Body of pancreas (tissue), 4 donors: ENCODE results near the gene FAM156A. TPM values are rescaled to one million over a fixed set of nuclear protein-coding genes. Genes with fewer than 3 reads are reported as not detected.
A peak's percentile ranks its signal among the peaks of the same experiment; 100 is the strongest.
"Not testable (repeated sequence)": the region's sequence is repeated elsewhere in the genome, so short reads cannot be mapped to it uniquely, and the experiment has no call there.

Experiments used
- ATAC-seq: fragments of 150-250 bp; one replicate; pipeline ENCODE4 v1.9.1; 2016
- DNase-seq, 4 donors: peaks; one replicate each; pipeline ENCODE4 v3.0.0-alpha.2; 2019
- H3K27ac ChIP-seq, 4 donors: fragments of 200-600 bp; sonication (generic); 1 replicate in 3 of 4; 2 replicates in 1 of 4; pipeline versions ENCODE4 v1.5.1 to v1.6.1; 2016 to 2019; ENCODE audit warnings: mild to moderate bottlenecking in 1 of 4, mixed read lengths in 1 of 4, moderate library complexity in 1 of 4
- H3K27me3 ChIP-seq, 2 donors: fragments of 200-600 bp; sonication (generic); one replicate each; pipeline ENCODE4 v1.6.0; 2016; ENCODE audit warnings: mild to moderate bottlenecking in 1 of 2
- H3K36me3 ChIP-seq, 2 donors: fragments of 200-600 bp; sonication (generic); replicated peaks in 1 of 2; 2 replicates each; pipeline ENCODE4 v1.5.1; 2016; ENCODE audit warnings: low read depth in 2 of 2; ENCODE audit not compliant: insufficient read depth in 1 of 2
- H3K4me1 ChIP-seq: fragments of 200-600 bp; sonication (generic); one replicate; pipeline ENCODE4 v1.6.0; 2016
- H3K4me3 ChIP-seq, 2 donors: fragments of 200-600 bp; sonication (generic); 1 replicate in 1 of 2; 2 replicates in 1 of 2; pipeline ENCODE4 v1.5.1; 2016 to 2019
- H3K9me3 ChIP-seq, 3 donors: fragments of 200-600 bp; sonication (generic); 1 replicate in 2 of 3; 2 replicates in 1 of 3; pipeline ENCODE4 v1.5.1; 2016
- POLR2A ChIP-seq, 3 donors: fragments of 450-650 bp; IDR thresholded peaks; one replicate each; pipeline ENCODE4 v1.6.1; 2016; ENCODE audit warnings: antibody characterized with exemption in 3 of 3, mild to moderate bottlenecking in 2 of 3
- whole genome bisulfite sequencing, 2 donors: methylation state at CpG; one replicate each; pipeline ENCODE4 v1.1.5; 2017; 5-methylcytosine and 5-hydroxymethylcytosine counted together
- intact Hi-C: fragments of 100-400 bp; cut with DNase I; formaldehyde crosslinking; loops from one replicate; pipeline ENCODE4 v1.15.1; 2023
- total RNA-seq, 2 donors: library from RNA; depleted of rRNA; stranded (reverse); fragments of >200 nt; gene quantifications; one replicate each; pipeline ENCODE4 v1.1.0, GENCODE V29; 2016
- TF ChIP-seq, protein P1 (sequence below), 7 experiments: fragments of 450-650 bp in 4 of 7; fragments of 200-600 bp in 3 of 7; sonication (generic) in 3 of 7; IDR thresholded peaks; one replicate each; pipeline ENCODE4 v1.5.1; 2016 to 2019; ENCODE audit warnings: antibody characterized with exemption in 7 of 7

FAM156A gene
- total RNA-seq, 2 donors from 2014 or later: 20.1 to 24.6 TPM

- DNase-seq (no peak), ATAC-seq (no peak)
- Histone ChIP-seq H3K27me3 (no peaks in the 10 kb centered on the region), H3K4me3 (peak overlapping the region; percentile 4 to 34), H3K9me3 (no peaks in the 10 kb centered on the region), H3K27ac (peak overlapping the region; percentile 22 to 95 (median 91)), H3K36me3 (no peaks in the 10 kb centered on the region), H3K4me1 (no peaks in the 10 kb centered on the region)
- WGBS, 2 donors: 1 to 2% methylated on average over 27 of the region's 27 CpGs
- intact Hi-C loops: no loop called here
- no peak for TF ChIP-seq POLR2A (IDR thresholded peaks at IDR 0.05)
These were observed 24.2 kb downstream of the FAM156A start for GRCh38 chrX:52933976-52934703.

DNA sequence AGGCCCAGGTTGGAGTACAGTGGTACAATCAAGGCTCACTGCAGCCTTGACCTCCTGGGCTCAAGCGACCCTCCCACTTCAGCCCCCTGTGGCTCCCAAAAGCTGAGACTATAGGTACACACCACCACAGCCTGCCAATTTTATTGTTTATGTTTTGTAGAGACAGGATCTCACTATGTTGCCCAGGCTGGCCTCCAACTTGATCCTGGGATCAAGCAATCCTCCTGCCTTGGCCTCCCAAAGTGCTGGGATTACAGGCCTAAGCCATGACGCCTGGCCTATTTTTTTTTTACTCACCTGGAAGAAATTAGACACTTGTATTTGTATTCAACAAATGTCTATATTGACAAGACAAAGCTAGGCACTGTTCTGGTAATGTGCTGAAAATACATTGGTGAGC, 25.1 kb downstream of the FAM156A start:
- Histone ChIP-seq H3K27ac (no peak overlapping the region), H3K36me3 (no peaks in the 10 kb centered on the region), H3K9me3 (no peaks in the 10 kb centered on the region), H3K4me1 (no peaks in the 10 kb centered on the region), H3K27me3 (no peaks in the 10 kb centered on the region), H3K4me3 (no peak overlapping the region)
- peak in 1 of 4 donors; percentile 3 for DNase-seq
- TF ChIP-seq, protein P1, sequence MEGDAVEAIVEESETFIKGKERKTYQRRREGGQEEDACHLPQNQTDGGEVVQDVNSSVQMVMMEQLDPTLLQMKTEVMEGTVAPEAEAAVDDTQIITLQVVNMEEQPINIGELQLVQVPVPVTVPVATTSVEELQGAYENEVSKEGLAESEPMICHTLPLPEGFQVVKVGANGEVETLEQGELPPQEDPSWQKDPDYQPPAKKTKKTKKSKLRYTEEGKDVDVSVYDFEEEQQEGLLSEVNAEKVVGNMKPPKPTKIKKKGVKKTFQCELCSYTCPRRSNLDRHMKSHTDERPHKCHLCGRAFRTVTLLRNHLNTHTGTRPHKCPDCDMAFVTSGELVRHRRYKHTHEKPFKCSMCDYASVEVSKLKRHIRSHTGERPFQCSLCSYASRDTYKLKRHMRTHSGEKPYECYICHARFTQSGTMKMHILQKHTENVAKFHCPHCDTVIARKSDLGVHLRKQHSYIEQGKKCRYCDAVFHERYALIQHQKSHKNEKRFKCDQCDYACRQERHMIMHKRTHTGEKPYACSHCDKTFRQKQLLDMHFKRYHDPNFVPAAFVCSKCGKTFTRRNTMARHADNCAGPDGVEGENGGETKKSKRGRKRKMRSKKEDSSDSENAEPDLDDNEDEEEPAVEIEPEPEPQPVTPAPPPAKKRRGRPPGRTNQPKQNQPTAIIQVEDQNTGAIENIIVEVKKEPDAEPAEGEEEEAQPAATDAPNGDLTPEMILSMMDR (IDR thresholded peaks at IDR 0.05): no peak
- TF ChIP-seq POLR2A (IDR thresholded peaks at IDR 0.05): no peak
- ATAC-seq: no peak
- 85 to 88% methylated on average over 2 of the region's 2 CpGs for WGBS, 2 donors
- intact Hi-C loops: no loop called here

DNA sequence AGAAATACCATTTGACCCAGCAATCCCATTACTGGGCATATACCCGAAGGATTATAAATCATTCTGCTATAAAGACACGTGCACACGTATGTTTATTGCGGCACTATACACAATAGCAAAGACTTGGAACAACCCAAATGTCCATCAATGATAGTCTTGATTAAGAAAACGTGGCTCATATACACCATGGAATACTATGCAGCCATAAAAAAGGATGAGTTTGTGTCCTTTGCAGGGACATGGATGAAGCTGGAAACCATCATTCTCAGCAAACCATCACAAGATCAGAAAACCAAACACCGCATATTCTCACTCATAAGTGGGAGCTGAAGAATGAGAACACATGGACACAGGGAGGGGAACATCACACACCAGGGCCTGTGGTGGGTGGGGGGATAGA, 28.1 kb downstream of the FAM156A start:
- WGBS, 2 donors: 89% methylated on average over 6 of the region's 6 CpGs
- H3K4me3 ChIP-seq, H3K27me3 ChIP-seq, DNase-seq, H3K27ac ChIP-seq, H3K36me3 ChIP-seq, H3K9me3 ChIP-seq, H3K4me1 ChIP-seq, intact Hi-C loops, ATAC-seq: not testable (repeated sequence)

DNA sequence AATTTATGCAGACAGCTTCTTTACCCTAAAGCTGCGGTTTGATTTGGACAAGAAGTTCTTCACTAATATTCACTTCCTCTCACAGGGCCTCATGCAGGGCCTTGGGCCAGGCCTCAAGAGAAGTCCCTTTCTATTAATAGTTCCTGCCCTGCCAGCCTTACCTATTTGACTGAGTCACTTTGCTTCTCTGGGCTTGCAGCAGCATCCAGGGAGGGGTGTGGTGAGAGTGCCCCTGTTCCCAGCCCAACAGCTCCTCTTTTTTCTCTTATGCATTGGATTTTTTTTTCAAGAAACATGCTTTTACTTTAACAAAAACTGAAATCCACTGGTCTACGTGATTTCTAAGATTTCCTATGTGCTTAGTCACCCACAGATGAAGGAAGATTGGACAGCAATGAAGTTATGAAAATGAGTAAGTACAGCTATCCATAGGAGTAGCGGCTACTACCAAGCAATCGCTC, 34.5 kb downstream of the FAM156A start:
- TF ChIP-seq, protein P1 (IDR thresholded peaks at IDR 0.05): no peak
- TF ChIP-seq POLR2A (IDR thresholded peaks at IDR 0.05): no peak
- intact Hi-C loops: no loop called here
- H3K36me3 ChIP-seq: no peaks in the 10 kb centered on the region
- DNase-seq (peak in 3 of 4 donors; percentile 41 to 55 (median 43)), ATAC-seq (no peak)
- H3K4me3 ChIP-seq: no peak overlapping the region
- 17 to 45% methylated on average over 4 of the region's 4 CpGs for WGBS, 2 donors
- no peaks in the 10 kb centered on the region for H3K4me1 ChIP-seq
- peak overlapping the region in 1 of 4 donors; percentile 47 for H3K27ac ChIP-seq
- H3K27me3 ChIP-seq: no peaks in the 10 kb centered on the region
- no peaks in the 10 kb centered on the region for H3K9me3 ChIP-seq

GRCh38 chrX:52914704-52915103, 43.6 kb downstream of the FAM156A start:
- H3K4me3 ChIP-seq, DNase-seq, intact Hi-C loops, H3K27ac ChIP-seq, H3K4me1 ChIP-seq, H3K27me3 ChIP-seq, H3K36me3 ChIP-seq, H3K9me3 ChIP-seq, ATAC-seq: not testable (repeated sequence)
- WGBS, 2 donors: no CpG with 5 or more reads among the region's 3 CpGs

DNA sequence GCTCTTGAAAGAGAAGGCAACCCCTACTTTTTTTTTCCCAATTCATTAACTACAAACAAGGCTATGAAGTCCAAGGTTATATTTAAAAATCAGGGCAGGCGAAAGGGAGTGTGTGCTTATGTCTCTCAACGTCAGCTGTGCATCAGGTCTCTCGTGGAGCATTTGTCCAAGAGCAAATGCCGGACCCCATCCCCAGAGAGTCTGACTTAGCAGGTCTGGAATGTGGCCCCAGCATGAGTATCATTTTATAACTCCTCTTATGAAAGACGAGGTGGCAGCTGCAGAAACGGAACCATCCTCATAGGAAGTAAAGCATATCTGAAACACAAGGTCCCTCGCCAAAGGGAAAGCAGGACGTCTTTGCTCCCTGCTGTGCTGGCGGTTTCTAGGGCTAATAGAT, 44.6 kb downstream of the FAM156A start:
- H3K36me3 ChIP-seq, H3K9me3 ChIP-seq, H3K27ac ChIP-seq, H3K27me3 ChIP-seq, intact Hi-C loops, ATAC-seq, H3K4me3 ChIP-seq, H3K4me1 ChIP-seq, DNase-seq: not testable (repeated sequence)
- no CpG with 5 or more reads among the region's 9 CpGs for WGBS, 2 donors

DNA sequence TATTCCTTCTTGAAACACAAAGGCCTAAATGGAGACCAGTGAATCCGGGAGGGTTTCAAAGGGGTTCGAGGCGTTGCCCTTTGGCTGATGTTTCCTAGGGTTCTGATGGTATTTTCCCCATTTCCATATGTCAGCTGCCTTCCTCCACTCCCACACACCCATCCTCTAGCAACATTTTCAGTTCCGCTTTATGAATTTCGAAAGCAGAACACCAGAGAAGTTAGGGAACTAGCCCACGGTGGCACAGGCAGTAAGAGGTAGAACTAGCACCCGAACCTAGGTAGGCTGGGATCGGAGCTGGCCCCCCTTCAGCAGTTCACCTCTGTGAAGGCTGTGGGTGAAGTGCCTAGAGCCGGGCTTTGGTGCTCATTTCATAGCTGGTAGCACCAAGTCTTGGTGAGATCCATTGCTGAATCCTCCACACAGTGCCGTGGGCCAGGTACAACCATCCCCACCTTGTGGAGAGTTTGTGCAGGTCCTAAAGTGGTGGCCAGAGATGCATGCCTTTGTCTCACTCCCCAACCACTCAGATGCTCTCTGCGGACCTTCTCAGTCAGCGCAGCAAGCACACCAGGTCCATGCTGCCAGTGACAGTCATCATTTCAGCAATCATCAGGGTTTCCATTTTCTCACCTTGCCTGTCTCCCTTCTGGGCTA, 48.9 kb downstream of the FAM156A start:
- WGBS, 2 donors: no CpG with 5 or more reads among the region's 12 CpGs
- H3K4me3 ChIP-seq, H3K4me1 ChIP-seq, H3K27me3 ChIP-seq, DNase-seq, H3K36me3 ChIP-seq, intact Hi-C loops, ATAC-seq, H3K9me3 ChIP-seq, H3K27ac ChIP-seq: not testable (repeated sequence)

DNA sequence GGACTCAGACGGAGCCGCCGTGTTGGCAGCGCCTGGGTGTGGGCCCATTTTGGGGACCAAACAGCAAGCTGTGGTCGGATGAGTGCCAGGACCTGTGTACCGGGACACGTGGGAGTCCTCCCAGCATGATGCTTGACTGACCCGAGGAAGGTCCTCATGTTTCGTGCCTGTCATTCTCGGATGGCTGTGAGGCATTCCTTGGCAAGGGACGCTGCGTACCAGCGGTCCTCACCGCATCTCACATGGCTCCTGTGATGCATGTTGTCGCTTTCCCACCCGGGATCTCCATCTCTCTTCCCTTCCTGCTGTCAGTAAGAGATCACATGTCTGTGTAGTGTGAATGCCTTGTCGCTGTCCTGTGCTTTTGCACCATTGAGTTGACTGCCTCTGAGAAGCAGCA, 50.4 kb downstream of the FAM156A start:
- H3K27me3 ChIP-seq, H3K27ac ChIP-seq, DNase-seq, H3K4me3 ChIP-seq, H3K36me3 ChIP-seq, H3K4me1 ChIP-seq, H3K9me3 ChIP-seq, intact Hi-C loops, ATAC-seq: not testable (repeated sequence)
- WGBS, 2 donors: no CpG with 5 or more reads among the region's 17 CpGs

DNA sequence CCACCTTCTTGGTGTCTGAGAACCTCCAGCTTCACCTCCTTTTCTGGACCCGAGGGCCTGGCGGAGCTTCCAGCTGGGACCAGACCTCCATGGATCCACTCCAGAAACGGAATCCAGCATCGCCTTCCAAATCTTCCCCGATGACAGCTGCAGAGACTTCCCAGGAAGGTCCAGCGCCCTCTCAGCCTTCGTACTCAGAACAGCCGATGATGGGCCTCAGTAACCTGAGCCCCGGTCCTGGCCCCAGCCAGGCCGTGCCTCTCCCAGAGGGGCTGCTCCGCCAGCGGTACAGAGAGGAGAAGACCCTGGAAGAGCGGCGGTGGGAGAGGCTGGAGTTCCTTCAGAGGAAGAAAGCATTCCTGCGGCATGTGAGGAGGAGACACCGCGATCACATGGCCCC, 51.2 kb downstream of the FAM156A start:
- DNase-seq, H3K9me3 ChIP-seq, H3K4me1 ChIP-seq, H3K4me3 ChIP-seq, H3K27ac ChIP-seq, H3K36me3 ChIP-seq, ATAC-seq, H3K27me3 ChIP-seq, intact Hi-C loops: not testable (repeated sequence)
- no CpG with 5 or more reads among the region's 17 CpGs for WGBS, 2 donors

DNA sequence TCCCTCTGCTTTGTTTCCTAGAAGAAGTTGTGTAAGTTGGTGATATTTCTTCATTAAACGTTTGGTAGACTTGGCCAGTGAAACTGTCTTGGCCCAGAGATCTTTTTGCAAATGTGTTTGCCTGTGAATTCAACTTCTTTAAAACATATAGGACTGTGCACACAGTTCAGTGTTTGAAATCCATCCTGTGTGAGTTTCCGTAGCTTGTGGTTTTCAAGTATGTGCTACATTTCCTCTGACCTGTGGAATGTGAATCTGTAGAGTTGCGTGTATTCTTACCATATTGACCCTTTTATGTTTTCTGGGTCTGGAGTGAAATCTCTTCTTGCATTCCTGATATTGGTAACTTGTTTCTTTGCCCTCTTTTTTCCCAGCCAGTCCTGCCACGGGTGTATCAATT, 52.2 kb downstream of the FAM156A start:
- ATAC-seq, intact Hi-C loops, DNase-seq: not testable (repeated sequence)

More for the DNA sequence above, 52.2 kb downstream of the FAM156A start:
- WGBS, 2 donors: no CpG with 5 or more reads among the region's 4 CpGs
- not testable (repeated sequence) for H3K36me3 ChIP-seq, H3K27me3 ChIP-seq, H3K4me3 ChIP-seq, H3K9me3 ChIP-seq, H3K27ac ChIP-seq, H3K4me1 ChIP-seq
